Suppressor macrophage (primary cell): Measurements from ENCODE around the gene IFIT1B.
A peak's percentile ranks its signal among the peaks of the same experiment; 100 is the strongest.

ENCODE experiments used
- DNase-seq, 4 experiments: peaks; one replicate each; pipeline ENCODE4 v3.0.0-alpha.2; 2020 to 2022

The IFIT1B gene

GRCh38 chr10:89414146-89414878, 36.5 kb downstream of the IFIT1B start, which contains the start of gene IFIT5:
TSS of gene IFIT5 (plus strand) at chr10:89414568. CDS start at chr10:89414799, 231 bp downstream.
- peak; percentile 48 to 83 (median 63) for DNase-seq

GRCh38 chr10:89414879-89415821, 37.3 kb downstream of the IFIT1B start:
- DNase-seq = peak; percentile 40 to 57 (median 48)

GRCh38 chr10:89416465-89416864, 38.6 kb downstream of the IFIT1B start:
- DNase-seq = no peak

- peak in 1 of 4 experiments; percentile 13 for DNase-seq
Measured at GRCh38 chr10:89419548-89419947, 41.7 kb downstream of the IFIT1B start.

GRCh38 chr10:89421018-89421476, 43.2 kb downstream of the IFIT1B start:
- DNase-seq = no peak

- no peak for DNase-seq
Measured at GRCh38 chr10:89425000-89425399, 47.1 kb downstream of the IFIT1B start.

- DNase-seq = peak; percentile 42 to 76 (median 60)
Measured at GRCh38 chr10:89426230-89426868, 48.5 kb downstream of the IFIT1B start.

- no peak for DNase-seq
Measured at GRCh38 chr10:89427629-89428028, 49.8 kb downstream of the IFIT1B start.

- DNase-seq = no peak
Measured at GRCh38 chr10:89428877-89429276, 51.0 kb downstream of the IFIT1B start.

GRCh38 chr10:89431977-89432376, 54.1 kb downstream of the IFIT1B start:
- no peak for DNase-seq
